KBM-7 (cell line): ENCODE data around the gene KBTBD3.

Experiments used
- DNase-seq: peaks from one replicate; pipeline ENCODE4 v3.0.0-alpha.2; 2015
- in situ Hi-C: fragments of 300-500 bp; cut with MboI; formaldehyde crosslinking; loops from 2 replicates; pipeline ENCODE4 v1.14.3; 2020; ENCODE audit warnings: low sequenced_read_pairs, low pct_unique_long_range_greater_than_20kb, mixed read lengths

The KBTBD3 gene, protein sequence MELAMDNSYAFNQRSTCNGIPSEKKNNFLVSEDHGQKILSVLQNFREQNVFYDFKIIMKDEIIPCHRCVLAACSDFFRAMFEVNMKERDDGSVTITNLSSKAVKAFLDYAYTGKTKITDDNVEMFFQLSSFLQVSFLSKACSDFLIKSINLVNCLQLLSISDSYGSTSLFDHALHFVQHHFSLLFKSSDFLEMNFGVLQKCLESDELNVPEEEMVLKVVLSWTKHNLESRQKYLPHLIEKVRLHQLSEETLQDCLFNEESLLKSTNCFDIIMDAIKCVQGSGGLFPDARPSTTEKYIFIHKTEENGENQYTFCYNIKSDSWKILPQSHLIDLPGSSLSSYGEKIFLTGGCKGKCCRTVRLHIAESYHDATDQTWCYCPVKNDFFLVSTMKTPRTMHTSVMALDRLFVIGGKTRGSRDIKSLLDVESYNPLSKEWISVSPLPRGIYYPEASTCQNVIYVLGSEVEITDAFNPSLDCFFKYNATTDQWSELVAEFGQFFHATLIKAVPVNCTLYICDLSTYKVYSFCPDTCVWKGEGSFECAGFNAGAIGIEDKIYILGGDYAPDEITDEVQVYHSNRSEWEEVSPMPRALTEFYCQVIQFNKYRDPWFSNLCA

DNA sequence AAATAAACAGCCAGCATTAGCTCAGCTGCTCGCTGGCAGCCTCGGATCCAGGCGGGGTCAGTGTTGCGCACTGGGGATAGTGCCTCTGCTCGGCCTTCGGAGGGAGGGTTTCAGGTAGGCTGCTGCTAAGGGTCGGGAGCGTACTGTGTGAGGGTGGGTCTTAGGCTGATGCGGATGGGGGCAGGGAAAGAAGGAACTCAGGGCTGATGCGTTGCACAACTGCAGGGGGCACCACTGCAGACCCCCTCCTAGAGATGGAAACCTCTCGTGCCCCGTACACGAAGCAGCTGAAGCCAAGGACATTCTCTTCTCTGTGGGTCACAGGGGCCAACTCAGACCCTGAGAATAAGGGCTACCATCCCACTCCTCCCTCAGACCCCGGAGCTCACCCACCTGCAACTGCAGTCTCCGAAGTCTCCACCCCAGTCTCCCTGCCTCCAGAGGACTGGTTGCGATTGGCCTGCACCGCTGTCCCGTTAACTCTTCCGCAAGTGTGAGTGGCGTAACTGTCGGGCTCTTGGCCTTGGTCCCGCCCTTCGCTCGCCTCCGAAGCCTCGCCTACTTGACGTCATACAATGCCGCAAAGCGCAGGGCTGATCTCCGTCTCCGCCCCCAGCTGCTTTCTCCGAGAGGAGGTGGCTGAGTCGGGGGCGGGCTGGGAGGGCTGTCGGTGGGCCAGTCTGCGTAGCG lies at the start of gene KBTBD3:
Gene KBTBD3, minus strand, starts transcription at position 429 of the 690 bp plus-strand sequence. CDS start 18,250 bp downstream, outside the sequence.
- DNase-seq: peak; percentile 98
- in situ Hi-C loops: no loop called here

DNA sequence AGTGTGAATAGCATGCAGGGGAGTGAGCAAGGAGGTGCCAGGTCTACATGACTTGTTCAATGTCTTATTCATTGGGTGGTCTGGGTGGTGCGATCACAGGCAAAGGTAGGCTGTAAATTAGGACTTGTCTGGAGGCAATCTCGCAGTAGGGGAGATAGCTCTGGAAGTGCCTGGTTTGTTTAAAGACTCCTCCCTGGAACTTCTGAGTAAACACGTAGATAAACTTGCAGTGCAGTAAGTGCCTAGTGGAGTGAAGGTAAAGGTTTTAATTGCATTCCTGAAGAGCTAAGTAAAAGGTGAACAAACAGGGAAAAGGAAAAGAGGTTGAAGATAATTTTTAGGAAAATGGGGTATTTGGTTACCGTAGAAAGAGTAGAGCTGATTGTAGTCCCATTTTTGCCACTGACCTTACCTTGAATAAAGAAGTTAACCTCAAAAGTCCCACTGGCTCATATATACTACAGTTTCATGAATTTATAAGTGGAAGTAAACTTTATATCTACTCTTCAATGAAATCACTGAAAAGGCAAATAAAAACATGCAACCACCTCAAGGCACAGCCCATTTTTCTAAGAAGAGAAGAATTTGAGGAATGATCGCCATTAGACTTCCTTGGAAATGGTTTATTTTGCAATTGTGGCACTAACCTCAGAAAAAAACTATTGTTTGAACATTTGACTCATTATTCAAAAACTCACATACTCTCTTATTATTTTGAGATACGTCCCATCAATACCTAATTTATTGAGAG lies 44.6 kb upstream of the KBTBD3 start:
- in situ Hi-C loops: no loop called here
- DNase-seq: no peak

DNA sequence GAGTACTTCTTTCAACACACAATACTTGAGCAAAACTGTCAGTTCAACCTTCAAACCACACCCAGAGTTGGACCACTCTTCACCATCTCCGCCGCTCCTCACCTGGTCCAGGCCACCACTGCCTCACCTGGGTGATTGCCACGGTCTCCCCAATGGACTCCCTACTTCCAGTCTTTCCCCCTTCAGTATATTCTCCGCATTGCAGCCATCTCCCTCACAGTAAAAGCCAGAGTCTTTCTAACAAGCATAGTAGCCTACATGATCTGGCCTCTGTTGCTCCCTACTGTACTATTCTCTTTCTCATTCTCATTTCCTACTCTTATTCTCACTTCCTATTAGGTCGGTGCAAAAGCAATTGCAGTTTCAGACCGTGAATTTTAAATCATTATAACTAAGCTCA lies 28.8 kb upstream of the KBTBD3 start:
- DNase-seq: no peak
- in situ Hi-C loops: no loop called here

DNA sequence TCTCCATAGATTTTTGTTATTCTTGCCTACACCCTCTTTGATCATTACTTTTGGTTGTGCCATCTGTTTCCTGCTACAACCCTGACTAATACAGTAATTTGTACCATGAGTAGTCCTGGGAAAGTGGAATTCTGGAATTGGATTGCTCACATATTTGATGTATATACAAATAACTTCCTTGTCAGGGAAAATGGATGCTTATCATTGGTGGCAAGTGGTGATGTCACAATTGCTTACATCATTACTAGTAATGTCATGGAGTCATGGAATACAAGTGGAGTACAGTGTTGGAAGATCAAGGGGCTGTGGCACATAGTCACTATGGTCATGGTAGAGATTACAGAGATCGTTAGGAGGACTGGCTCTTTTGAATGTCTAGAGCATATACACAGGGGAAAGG lies 24.7 kb upstream of the KBTBD3 start:
- in situ Hi-C loops: no loop called here
- no peak for DNase-seq

DNA sequence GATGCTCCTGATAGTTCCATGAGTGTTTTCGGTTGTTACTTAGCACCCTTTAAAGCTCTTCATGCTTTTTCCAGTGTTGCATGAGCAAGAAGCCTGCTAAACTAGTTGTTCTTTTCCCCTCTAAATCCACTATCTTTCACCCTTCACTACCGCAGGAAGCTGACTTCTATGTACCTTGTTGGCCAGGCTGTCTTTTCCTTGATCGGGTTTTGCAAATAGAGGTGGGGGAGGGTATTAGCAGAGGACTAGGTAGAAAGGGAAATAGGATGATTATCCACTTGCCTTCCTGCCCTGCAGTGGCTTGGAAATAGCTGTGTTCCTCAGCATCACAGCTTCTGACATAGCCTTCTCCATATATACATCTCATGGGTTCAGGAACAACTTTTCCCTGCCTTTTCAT lies 24.2 kb upstream of the KBTBD3 start:
- in situ Hi-C loops: no loop called here

DNA sequence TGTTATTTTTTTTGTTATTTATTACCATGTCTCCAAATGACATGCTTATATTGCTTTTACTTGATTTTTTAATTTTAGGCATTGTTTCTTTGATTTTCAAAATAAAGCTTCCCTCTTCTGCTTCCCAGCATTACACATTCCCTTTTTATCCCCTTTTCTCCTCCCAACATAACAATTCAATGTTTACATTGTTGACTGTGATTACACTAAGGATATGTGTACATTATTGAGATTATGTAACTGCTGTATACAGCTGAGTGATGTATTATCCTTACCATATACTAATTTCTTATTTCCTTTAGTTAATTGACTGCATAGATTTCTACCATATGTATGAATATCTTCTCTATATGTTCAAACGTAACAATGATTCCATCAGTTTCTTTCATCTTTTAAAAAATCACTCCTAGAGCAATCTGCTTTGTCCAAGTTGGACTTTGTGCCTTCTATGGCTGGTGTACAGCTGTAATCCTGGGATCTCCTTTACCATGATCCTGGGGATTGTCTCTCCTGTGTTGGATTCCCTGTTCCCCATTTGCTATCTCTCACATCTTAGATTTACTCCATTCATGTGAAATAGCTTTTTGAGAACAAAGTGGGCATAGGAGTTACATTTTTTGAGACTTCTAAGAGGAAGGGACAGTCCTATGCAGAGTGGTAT lies 21.9 kb upstream of the KBTBD3 start:
- in situ Hi-C loops: no loop called here
- no peak for DNase-seq

More for the DNA sequence above, 24.2 kb upstream of the KBTBD3 start:
- DNase-seq: no peak

DNA sequence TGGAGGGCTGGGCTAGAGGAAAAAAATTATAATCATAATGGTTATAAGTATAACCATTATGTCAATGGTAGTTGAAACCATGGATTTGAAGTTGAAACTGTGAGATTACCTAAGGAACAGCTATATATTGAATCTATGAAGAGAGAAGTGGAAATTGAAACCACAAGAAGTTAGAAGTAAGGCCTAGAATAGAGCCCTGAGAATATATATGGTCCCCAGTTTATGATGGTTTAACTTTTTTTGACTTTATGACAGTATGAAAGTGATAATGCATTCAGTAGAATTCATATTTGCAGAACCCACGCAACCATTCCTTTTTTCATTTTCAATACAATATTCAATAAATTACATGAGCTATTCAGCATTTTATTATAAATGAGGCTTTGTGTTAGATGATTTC lies 15.3 kb upstream of the KBTBD3 start:
- in situ Hi-C loops: no loop called here
- DNase-seq: no peak

DNA sequence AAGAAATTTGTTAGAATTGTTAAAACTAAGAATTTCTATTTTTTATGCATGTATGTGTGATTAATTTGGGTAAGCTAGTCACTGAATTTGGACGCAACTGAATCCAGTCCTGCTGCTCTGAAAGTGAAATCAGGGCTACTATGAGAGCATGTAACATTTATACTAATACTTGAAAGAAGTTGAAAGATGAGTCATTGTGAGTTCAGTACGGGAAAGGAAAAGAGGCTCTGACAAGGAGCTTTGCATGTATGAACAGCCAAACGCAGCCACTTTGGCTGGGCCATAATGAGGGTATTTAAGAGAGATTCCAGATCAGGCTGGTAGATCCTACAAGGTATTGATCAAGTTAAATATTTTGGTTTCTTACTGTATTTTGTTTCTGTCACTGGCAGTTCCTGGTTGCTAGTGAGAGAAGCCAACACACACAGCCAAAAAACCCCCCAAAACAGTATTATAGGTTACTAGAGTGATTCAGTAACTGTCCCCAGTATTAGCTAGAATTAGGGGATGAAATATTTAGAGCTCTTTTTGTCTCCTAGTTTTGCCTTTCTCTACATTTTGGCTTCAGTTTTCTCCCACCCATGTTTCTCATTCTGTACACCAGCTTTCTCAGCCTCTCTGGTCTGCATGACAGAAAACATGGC lies 14.5 kb upstream of the KBTBD3 start:
- DNase-seq: no peak
- in situ Hi-C loops: no loop called here

DNA sequence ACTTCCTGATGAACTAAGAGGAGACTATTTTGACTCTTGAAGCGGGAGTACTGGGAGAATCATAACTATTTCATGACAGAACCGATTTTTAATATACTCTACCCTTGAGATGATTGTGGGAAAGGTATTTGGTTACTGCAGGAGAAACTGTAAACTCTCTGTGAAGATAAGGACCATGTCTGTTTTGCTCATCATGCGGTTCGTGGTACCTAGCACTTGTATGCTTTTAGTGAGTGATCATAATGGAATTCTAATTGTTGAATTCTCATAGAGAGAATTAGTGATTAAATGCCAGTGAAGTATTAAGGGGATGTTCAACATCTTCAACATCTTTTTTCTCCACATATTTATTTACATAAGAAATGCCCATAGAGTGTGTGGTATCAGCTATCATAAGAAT lies 11.7 kb upstream of the KBTBD3 start:
- no peak for DNase-seq
- in situ Hi-C loops: no loop called here

DNA sequence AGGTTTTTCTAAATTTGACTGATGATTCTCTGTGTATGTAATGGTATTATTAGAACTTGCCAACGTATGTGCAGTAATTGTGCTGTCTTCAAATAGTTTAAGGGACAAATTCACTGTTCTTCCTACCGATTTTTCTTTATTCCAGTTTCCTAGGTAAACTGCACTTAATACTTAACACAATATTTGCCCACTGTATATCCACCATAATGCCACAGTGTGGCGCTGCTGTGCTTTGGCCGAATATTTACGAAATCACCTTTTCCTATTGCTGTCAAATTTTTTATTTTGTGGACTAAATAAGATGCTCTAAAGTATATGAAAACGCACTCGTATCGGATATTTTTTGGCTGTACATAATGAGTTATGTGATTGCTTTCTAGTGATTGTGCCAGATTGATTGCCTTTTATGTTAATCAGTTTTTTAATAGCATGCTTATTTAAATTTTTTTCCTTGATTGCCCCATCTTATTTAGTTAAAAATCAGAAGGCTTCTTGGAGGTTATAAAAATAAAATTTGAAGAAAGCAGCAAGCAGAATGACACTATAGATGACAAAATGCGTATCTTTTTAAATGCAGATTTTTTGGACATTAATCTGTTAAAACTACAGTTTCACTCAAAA lies 10.8 kb upstream of the KBTBD3 start:
- in situ Hi-C loops: no loop called here
- peak; percentile 46 for DNase-seq

DNA sequence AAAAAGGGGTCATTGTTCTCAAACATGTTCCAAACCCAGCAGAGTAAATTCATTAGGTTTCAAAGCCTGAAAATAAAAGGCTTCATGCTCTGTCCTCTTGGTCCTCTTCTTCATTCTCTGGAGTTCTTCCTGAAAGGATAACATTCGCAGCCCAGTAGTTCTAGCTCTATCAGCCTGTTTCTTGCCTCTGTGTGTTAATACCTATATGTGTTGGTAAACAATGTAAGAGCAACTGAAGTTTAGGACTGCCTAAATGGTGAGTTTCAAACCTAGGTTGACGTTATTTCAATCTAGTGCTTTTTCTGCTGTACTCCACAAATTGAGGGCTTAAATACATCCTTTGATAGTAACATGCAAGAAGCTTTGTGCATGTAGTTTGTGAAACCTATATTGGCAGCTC lies 9.7 kb upstream of the KBTBD3 start:
- in situ Hi-C loops: no loop called here
- no peak for DNase-seq

DNA sequence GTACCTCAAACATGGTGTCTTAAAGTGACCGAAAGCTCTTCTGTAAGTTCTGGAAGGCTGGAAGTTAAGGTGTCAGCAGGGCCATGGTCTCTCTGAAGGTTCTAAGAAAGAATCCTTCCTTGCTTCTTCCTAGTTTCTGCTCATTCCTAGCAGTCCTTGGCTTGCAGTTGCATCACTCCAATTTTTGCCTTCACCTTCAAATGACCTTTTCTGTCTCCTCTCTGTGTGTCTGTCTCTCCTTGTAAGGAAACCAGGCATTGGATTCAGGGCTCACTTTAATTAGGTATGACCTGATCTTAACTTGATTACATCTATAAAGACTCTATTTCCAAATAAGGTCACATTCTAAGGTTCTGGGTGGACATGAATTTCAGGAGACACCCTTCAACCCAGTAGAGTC lies 9.0 kb upstream of the KBTBD3 start:
- DNase-seq: no peak
- in situ Hi-C loops: no loop called here

DNA sequence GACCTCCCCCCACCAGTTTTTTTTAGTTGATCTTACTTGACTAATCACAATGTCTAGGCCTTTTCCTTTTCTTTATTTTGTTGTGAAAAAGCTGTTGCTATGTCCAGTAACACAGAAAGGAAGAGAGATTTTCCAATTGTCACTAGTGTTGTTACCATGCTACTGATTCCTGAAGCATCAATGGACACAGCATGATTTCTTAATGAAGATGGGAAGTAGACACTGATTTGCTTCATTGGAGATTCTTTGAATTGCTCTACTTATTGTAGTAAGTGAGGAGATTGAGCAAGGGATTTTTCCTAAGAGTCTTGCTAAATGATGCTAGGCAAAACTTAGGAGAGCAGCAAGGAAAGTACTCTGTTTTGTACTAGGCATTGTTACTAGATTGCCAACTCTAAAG lies 4.9 kb upstream of the KBTBD3 start:
- in situ Hi-C loops: no loop called here
- no peak for DNase-seq

DNA sequence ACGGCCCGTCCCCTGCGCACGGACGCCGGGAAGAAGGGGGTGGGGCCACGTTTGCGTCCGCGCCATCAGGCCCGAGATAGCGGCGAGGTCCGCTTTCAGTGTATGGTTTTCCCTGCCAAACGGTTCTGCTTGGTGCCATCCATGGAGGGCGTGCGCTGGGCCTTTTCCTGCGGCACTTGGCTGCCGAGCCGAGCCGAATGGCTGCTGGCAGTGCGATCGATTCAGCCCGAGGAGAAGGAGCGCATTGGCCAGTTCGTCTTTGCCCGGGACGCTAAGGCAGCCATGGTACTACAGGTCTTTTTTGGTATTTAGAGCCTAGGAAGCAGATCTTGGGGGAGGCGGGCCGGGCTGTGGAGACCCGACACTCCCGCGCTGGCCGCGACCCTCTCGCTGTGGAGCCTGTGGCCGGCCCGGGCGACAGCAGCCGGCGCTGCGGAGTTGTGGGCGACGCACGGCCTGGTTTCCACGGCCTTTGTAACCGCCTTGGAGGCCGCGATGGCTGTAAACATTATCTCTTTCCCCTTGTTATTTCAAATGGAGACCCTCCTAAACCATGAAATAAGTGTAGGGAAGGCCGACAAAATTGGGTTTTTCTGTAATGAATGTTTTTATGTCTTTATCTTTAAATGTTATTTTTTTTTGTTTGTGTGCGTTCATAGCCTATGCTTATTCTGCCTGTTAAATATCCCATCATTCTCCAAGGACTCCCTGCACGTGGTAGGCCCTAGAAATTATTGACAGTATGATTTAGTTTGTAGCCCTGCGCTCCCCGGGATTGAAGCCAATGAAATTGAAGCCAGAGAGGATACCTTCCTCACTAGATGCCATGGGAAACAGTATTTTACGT lies 685 bp upstream of the KBTBD3 start, which contains the start of gene AASDHPPT:
Gene AASDHPPT, plus strand, starts transcription at position 54 of the 847 bp plus-strand sequence. Its CDS starts 49 bp downstream, at position 103.
- in situ Hi-C loops: no loop called here

DNA sequence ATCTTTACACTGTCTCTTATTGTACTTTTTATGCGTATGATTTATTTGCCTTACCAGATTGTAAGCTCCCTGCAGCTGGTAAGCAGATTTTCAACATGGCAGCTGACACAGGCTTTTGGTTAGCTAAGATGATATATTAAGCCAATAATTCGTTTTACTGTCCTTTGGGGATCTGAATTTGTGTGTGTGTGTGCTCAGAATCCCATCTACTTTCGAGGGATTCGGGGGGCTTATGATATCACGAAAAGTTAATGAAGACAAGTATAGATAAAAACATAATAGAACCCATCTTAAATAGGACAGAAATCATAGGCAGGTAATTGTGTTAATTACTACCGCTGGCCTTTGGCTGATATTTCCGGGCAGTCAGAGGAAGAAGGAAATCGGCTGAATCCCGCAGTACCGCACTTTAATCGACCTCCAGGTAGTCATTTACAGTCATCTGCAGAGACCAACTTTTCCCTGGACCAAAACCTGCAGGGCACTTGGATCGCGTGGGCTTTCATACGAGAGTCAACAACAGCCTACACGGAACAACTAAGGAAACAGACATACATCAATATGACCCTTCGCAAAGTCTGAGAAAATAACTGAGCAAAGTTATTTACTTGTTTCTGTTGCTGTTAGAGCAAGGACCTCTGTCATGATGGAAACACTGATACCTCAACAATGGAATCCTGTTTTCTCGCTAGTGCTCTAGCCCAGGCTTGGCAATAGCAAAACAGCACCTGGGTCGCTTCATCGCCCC lies 802 bp downstream of the KBTBD3 start:
- no peak for DNase-seq
- in situ Hi-C loops: no loop called here

More for the DNA sequence above, 685 bp upstream of the KBTBD3 start, which contains the start of gene AASDHPPT:
- peak; percentile 71 for DNase-seq

DNA sequence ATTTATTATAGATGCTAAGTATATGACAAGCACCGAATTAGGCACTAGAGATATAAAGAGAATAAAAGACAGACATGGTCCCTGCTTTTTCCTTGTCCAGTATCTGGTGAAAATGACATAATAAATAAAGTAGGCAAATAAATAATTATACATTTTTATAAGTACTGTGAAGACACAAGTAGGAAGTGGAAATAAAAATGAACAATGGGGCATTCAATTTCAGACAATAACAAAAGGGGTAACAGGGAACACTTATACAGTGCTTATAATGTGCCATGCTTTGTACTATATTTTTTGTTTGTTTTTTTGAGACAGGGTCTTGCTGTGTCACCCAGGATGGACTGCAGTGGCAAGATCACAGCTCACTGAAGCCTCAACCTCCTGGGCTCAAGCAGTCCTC lies 4.3 kb downstream of the KBTBD3 start:
- in situ Hi-C loops: no loop called here
- no peak for DNase-seq

DNA sequence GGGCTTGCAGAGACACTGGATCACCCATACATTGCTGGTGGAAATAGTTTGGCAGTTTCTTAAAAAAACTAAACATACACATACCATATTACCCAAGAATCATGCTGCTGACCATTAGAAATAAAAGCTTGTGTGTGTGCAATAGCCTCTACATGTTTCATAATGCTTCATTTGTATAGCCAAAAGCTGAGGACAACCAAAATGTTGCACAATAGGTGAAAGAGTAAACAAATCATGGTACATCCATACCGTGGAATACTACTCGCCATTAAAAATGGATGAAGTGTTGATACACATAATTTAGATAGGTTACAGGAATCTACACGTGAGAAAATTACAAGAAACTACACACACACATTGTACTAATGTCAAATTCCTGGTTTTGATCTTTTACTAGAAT lies 6.5 kb downstream of the KBTBD3 start:
- no peak for DNase-seq
- in situ Hi-C loops: no loop called here
